ENCODE results near the gene MAP2.

- TF ChIP-seq CTCF (IDR thresholded peaks at IDR 0.05) (no peak), POLR2AphosphoS5 (IDR thresholded peaks at IDR 0.05) (no peak), EP300 (IDR thresholded peaks at IDR 0.05) (no peak)
These were observed 303.2 kb downstream of the MAP2 start for GRCh38 chr2:209727077-209727476.
